ENCODE data around the gene UGT2B17.
"Not testable (repeated sequence)": the region's sequence is repeated elsewhere in the genome, so short reads cannot be mapped to it uniquely, and the experiment has no call there.

The UGT2B17 gene

GRCh38 chr4:68576272-68577125 lies at the start of gene UGT2B17:
Gene UGT2B17 (minus strand): TSS chr4:68576322. CDS start chr4:68568484, 7,838 bp downstream.
- DNase-seq (ENCODE audit: low read depth in 2 of 2), result no peak

- DNase-seq (ENCODE audit: low read depth in 2 of 2), result not testable (repeated sequence)
Measured at GRCh38 chr4:68622731-68623130, 46.6 kb upstream of the UGT2B17 start.

GRCh38 chr4:68617003-68617698 lies 41.0 kb upstream of the UGT2B17 start:
- DNase-seq (ENCODE audit: low read depth in 2 of 2), result no peak

- DNase-seq (ENCODE audit: low read depth in 2 of 2), result no peak
Measured at GRCh38 chr4:68615699-68616422, 39.7 kb upstream of the UGT2B17 start.

- DNase-seq (ENCODE audit: low read depth in 2 of 2), result no peak
Measured at GRCh38 chr4:68613752-68614151, 37.6 kb upstream of the UGT2B17 start.

GRCh38 chr4:68606240-68606639 lies 30.1 kb upstream of the UGT2B17 start:
- DNase-seq (ENCODE audit: low read depth in 2 of 2), result no peak

- DNase-seq (ENCODE audit: low read depth in 2 of 2), result no peak
Measured at GRCh38 chr4:68599150-68599549, 23.0 kb upstream of the UGT2B17 start.

- no peak for DNase-seq (ENCODE audit: low read depth in 2 of 2)
Measured at GRCh38 chr4:68597482-68597881, 21.4 kb upstream of the UGT2B17 start.

GRCh38 chr4:68594678-68595077 lies 18.6 kb upstream of the UGT2B17 start:
- no peak for DNase-seq (ENCODE audit: low read depth in 2 of 2)

GRCh38 chr4:68593112-68593511 lies 17.0 kb upstream of the UGT2B17 start:
- DNase-seq (ENCODE audit: low read depth in 2 of 2), result no peak

GRCh38 chr4:68592673-68593072 lies 16.6 kb upstream of the UGT2B17 start:
- DNase-seq (ENCODE audit: low read depth in 2 of 2), result no peak

GRCh38 chr4:68591204-68591603 lies 15.1 kb upstream of the UGT2B17 start:
- DNase-seq (ENCODE audit: low read depth in 2 of 2), result no peak

GRCh38 chr4:68589790-68590189 lies 13.7 kb upstream of the UGT2B17 start:
- no peak for DNase-seq (ENCODE audit: low read depth in 2 of 2)

GRCh38 chr4:68582339-68582717 lies 6.2 kb upstream of the UGT2B17 start:
- no peak for DNase-seq (ENCODE audit: low read depth in 2 of 2)

- no peak for DNase-seq (ENCODE audit: low read depth in 2 of 2)
Measured at GRCh38 chr4:68581383-68582338, 5.5 kb upstream of the UGT2B17 start.

- no peak for DNase-seq (ENCODE audit: low read depth in 2 of 2)
Measured at GRCh38 chr4:68577590-68577989, 1.5 kb upstream of the UGT2B17 start.

- DNase-seq (ENCODE audit: low read depth in 2 of 2), result not testable (repeated sequence)
Measured at GRCh38 chr4:68575636-68576035, 486 bp downstream of the UGT2B17 start.

GRCh38 chr4:68575081-68575480 lies 1.0 kb downstream of the UGT2B17 start:
- no peak for DNase-seq (ENCODE audit: low read depth in 2 of 2)

- DNase-seq (ENCODE audit: low read depth in 2 of 2), result no peak
Measured at GRCh38 chr4:68572653-68573170, 3.4 kb downstream of the UGT2B17 start.

GRCh38 chr4:68570122-68570507 lies 6.0 kb downstream of the UGT2B17 start:
- no peak for DNase-seq (ENCODE audit: low read depth in 2 of 2)

Measured in stimulated activated CD4-positive, alpha-beta T cell treated with anti-CD3 and anti-CD28 coated beads, Interleukin-4, amount 100 ng/mL, for 48 hours (primary cell).